ENCODE data around the gene ATP11A. TPM values are rescaled to one million over a fixed set of nuclear protein-coding genes. Genes with fewer than 3 reads are reported as not detected.

Gene ATP11A
- total RNA-seq, 3 donors from 2014 or later: 22.1 to 27.2 (median 26.8) TPM

GRCh38 chr13:112845511-112846144 lies 155.8 kb downstream of the ATP11A start:
- no peak for TF ChIP-seq CTCF (IDR thresholded peaks at IDR 0.05)
- TF ChIP-seq POLR2A (IDR thresholded peaks at IDR 0.05): no peak
- Histone ChIP-seq H3K27me3 (no peaks in the 10 kb centered on the region), H3K27ac (no peak overlapping the region), H3K9me3 (peaks cover 0 to 3% of the 10 kb centered on the region in 2 donors), H3K36me3 (no peaks in the 10 kb centered on the region), H3K4me1 (no peaks in the 10 kb centered on the region), H3K4me3 (no peak overlapping the region)
- intact Hi-C loops (cut with DNase I; ENCODE audit: low total_unique reads): no loop called here
- no peak for DNase-seq (ENCODE audit: low spot score in 2 of 2)

GRCh38 chr13:112846411-112847115 lies 156.7 kb downstream of the ATP11A start:
- Histone ChIP-seq H3K4me1 (no peaks in the 10 kb centered on the region), H3K27me3 (no peaks in the 10 kb centered on the region), H3K4me3 (no peak overlapping the region), H3K36me3 (no peaks in the 10 kb centered on the region), H3K9me3 (peaks cover 0 to 3% of the 10 kb centered on the region in 2 donors), H3K27ac (no peak overlapping the region)
- intact Hi-C loops (cut with DNase I; ENCODE audit: low total_unique reads): no loop called here
- no peak for TF ChIP-seq POLR2A (IDR thresholded peaks at IDR 0.05)
- DNase-seq (ENCODE audit: low spot score in 2 of 2): no peak

GRCh38 chr13:112849500-112849899 lies 159.7 kb downstream of the ATP11A start:
- no peak for DNase-seq (ENCODE audit: low spot score in 2 of 2)
- Histone ChIP-seq H3K27me3 (no peaks in the 10 kb centered on the region), H3K27ac (no peak overlapping the region)

GRCh38 chr13:112850273-112850672 lies 160.4 kb downstream of the ATP11A start:
- TF ChIP-seq CTCF (IDR thresholded peaks at IDR 0.05) (no peak), POLR2A (IDR thresholded peaks at IDR 0.05) (no peak), POLR2AphosphoS5 (IDR thresholded peaks at IDR 0.05) (no peak)
- Histone ChIP-seq H3K27ac (no peak overlapping the region), H3K36me3 (no peaks in the 10 kb centered on the region), H3K9me3 (peaks cover 0 to 3% of the 10 kb centered on the region in 2 donors), H3K4me3 (no peak overlapping the region), H3K27me3 (no peaks in the 10 kb centered on the region), H3K4me1 (no peaks in the 10 kb centered on the region)
- intact Hi-C loops (cut with DNase I; ENCODE audit: low total_unique reads): no loop called here
- DNase-seq (ENCODE audit: low spot score in 2 of 2): no peak

More at GRCh38 chr13:112849500-112849899, 159.7 kb downstream of the ATP11A start:
- TF ChIP-seq POLR2AphosphoS5 (IDR thresholded peaks at IDR 0.05): no peak
- no peak for TF ChIP-seq CTCF (IDR thresholded peaks at IDR 0.05)
- no peak for TF ChIP-seq POLR2A (IDR thresholded peaks at IDR 0.05)
- H3K4me1 ChIP-seq: no peaks in the 10 kb centered on the region
- no peak overlapping the region for H3K4me3 ChIP-seq
- H3K9me3 ChIP-seq: peaks cover 0 to 3% of the 10 kb centered on the region in 2 donors
- no peaks in the 10 kb centered on the region for H3K36me3 ChIP-seq
- intact Hi-C loops (cut with DNase I; ENCODE audit: low total_unique reads): no loop called here

GRCh38 chr13:112851107-112852038 lies 161.5 kb downstream of the ATP11A start:
- intact Hi-C loops (cut with DNase I; ENCODE audit: low total_unique reads): no loop called here
- H3K4me1 ChIP-seq: no peaks in the 10 kb centered on the region

More at GRCh38 chr13:112851107-112852038, 161.5 kb downstream of the ATP11A start:
- Histone ChIP-seq H3K4me3 (no peak overlapping the region), H3K36me3 (no peaks in the 10 kb centered on the region), H3K27ac (no peak overlapping the region), H3K9me3 (peaks cover 0 to 3% of the 10 kb centered on the region in 2 donors), H3K27me3 (no peaks in the 10 kb centered on the region)
- DNase-seq (ENCODE audit: low spot score in 2 of 2): no peak
- TF ChIP-seq CTCF (IDR thresholded peaks at IDR 0.05): no peak
- no peak for TF ChIP-seq POLR2A (IDR thresholded peaks at IDR 0.05)
- TF ChIP-seq POLR2AphosphoS5 (IDR thresholded peaks at IDR 0.05): no peak
